Measurements from ENCODE around the gene ZNF324.
"Not testable (repeated sequence)": the region's sequence is repeated elsewhere in the genome, so short reads cannot be mapped to it uniquely, and the experiment has no call there.

ZNF324 gene

GRCh38 chr19:58500242-58500641 lies 33.4 kb downstream of the ZNF324 start:
- FAIRE-seq (no peak), DNase-seq (ENCODE audit: insufficient read length, low spot score) (no peak)
- no peak for TF ChIP-seq POLR2A (IDR thresholded peaks at IDR 0.05; ENCODE audit: low read depth, low read length)

GRCh38 chr19:58507602-58508223 lies 40.8 kb downstream of the ZNF324 start:
- not testable (repeated sequence) for FAIRE-seq; DNase-seq (ENCODE audit: insufficient read length, low spot score)

GRCh38 chr19:58509731-58510083 lies 42.8 kb downstream of the ZNF324 start:
- DNase-seq (ENCODE audit: insufficient read length, low spot score) (no peak), FAIRE-seq (no peak)
- no peak for TF ChIP-seq POLR2A (IDR thresholded peaks at IDR 0.05; ENCODE audit: low read depth, low read length)

GRCh38 chr19:58510084-58510862 lies 43.4 kb downstream of the ZNF324 start:
- FAIRE-seq (no peak), DNase-seq (ENCODE audit: insufficient read length, low spot score) (no peak)
- no peak for TF ChIP-seq POLR2A (IDR thresholded peaks at IDR 0.05; ENCODE audit: low read depth, low read length)

GRCh38 chr19:58511353-58512208 lies 44.7 kb downstream of the ZNF324 start, which contains the start of gene SLC27A5:
TSS of gene SLC27A5 (minus strand) at chr19:58511992. CDS start at chr19:58511955, 37 bp downstream.
- FAIRE-seq, result no peak
- no peak for TF ChIP-seq POLR2A (IDR thresholded peaks at IDR 0.05; ENCODE audit: low read depth, low read length)
- no peak for DNase-seq (ENCODE audit: insufficient read length, low spot score)

- TF ChIP-seq POLR2A (IDR thresholded peaks at IDR 0.05; ENCODE audit: low read depth, low read length), result no peak
- FAIRE-seq, result no peak
These were observed 46.4 kb downstream of the ZNF324 start for GRCh38 chr19:58513213-58513693.

GRCh38 chr19:58513694-58514563 lies 47.0 kb downstream of the ZNF324 start:
- no peak for TF ChIP-seq POLR2A (IDR thresholded peaks at IDR 0.05; ENCODE audit: low read depth, low read length)
- DNase-seq (ENCODE audit: insufficient read length, low spot score) (no peak), FAIRE-seq (no peak)

More at GRCh38 chr19:58513213-58513693, 46.4 kb downstream of the ZNF324 start:
- no peak for DNase-seq (ENCODE audit: insufficient read length, low spot score)

GRCh38 chr19:58514564-58515022 lies 47.7 kb downstream of the ZNF324 start:
- FAIRE-seq, result no peak
- no peak for TF ChIP-seq POLR2A (IDR thresholded peaks at IDR 0.05; ENCODE audit: low read depth, low read length)

GRCh38 chr19:58515259-58515658 lies 48.4 kb downstream of the ZNF324 start:
- TF ChIP-seq POLR2A (IDR thresholded peaks at IDR 0.05; ENCODE audit: low read depth, low read length), result no peak
- FAIRE-seq, result no peak
- no peak for DNase-seq (ENCODE audit: insufficient read length, low spot score)

More at GRCh38 chr19:58514564-58515022, 47.7 kb downstream of the ZNF324 start:
- DNase-seq (ENCODE audit: insufficient read length, low spot score), result no peak

- TF ChIP-seq POLR2A (IDR thresholded peaks at IDR 0.05; ENCODE audit: low read depth, low read length), result no peak
- no peak for FAIRE-seq
- DNase-seq (ENCODE audit: insufficient read length, low spot score), result no peak
These were observed 49.5 kb downstream of the ZNF324 start for GRCh38 chr19:58516246-58516836.

GRCh38 chr19:58516964-58517833 lies 50.3 kb downstream of the ZNF324 start:
- FAIRE-seq (no peak), DNase-seq (ENCODE audit: insufficient read length, low spot score) (no peak)
- 0 out of 2 replicates have a peak, but pooled peaks have one; percentile 19 for TF ChIP-seq POLR2A (IDR thresholded peaks at IDR 0.05; ENCODE audit: low read depth, low read length)
